ENCODE results near the gene LILRA2. TPM values are rescaled to one million over a fixed set of nuclear protein-coding genes. Genes with fewer than 3 reads are reported as not detected.

LILRA2 gene
- total and polyA plus RNA-seq, 2 experiments from 2014 or later: not detected

- TF ChIP-seq ZNF462 (CRISPR knock-in tag; IDR thresholded peaks at IDR 0.05) (no peak), ZNF114 (CRISPR knock-in tag; IDR thresholded peaks at IDR 0.05) (no peak), ZNF331 (CRISPR knock-in tag; IDR thresholded peaks at IDR 0.05; ENCODE audit: low read depth) (no peak), EZH2phosphoT487 (IDR thresholded peaks at IDR 0.05; ENCODE audit: unreplicated experiment) (no peak), EZH2 (IDR thresholded peaks at IDR 0.05; ENCODE audit: low read depth, unreplicated experiment) (no peak), POLR2AphosphoS5 (IDR thresholded peaks at IDR 0.05; ENCODE audit: low read depth) (no peak), CREB1 (CRISPR knock-in tag; IDR thresholded peaks at IDR 0.05; ENCODE audit: low read depth) (no peak)
- TF ChIP-seq, protein P1, sequence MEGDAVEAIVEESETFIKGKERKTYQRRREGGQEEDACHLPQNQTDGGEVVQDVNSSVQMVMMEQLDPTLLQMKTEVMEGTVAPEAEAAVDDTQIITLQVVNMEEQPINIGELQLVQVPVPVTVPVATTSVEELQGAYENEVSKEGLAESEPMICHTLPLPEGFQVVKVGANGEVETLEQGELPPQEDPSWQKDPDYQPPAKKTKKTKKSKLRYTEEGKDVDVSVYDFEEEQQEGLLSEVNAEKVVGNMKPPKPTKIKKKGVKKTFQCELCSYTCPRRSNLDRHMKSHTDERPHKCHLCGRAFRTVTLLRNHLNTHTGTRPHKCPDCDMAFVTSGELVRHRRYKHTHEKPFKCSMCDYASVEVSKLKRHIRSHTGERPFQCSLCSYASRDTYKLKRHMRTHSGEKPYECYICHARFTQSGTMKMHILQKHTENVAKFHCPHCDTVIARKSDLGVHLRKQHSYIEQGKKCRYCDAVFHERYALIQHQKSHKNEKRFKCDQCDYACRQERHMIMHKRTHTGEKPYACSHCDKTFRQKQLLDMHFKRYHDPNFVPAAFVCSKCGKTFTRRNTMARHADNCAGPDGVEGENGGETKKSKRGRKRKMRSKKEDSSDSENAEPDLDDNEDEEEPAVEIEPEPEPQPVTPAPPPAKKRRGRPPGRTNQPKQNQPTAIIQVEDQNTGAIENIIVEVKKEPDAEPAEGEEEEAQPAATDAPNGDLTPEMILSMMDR (conservative IDR thresholded peaks at IDR 0.05; ENCODE audit: low read depth in 2 of 2): no peak
These were observed 18.7 kb upstream of the LILRA2 start (continued) for GRCh38 chr19:54554896-54555295.

DNA sequence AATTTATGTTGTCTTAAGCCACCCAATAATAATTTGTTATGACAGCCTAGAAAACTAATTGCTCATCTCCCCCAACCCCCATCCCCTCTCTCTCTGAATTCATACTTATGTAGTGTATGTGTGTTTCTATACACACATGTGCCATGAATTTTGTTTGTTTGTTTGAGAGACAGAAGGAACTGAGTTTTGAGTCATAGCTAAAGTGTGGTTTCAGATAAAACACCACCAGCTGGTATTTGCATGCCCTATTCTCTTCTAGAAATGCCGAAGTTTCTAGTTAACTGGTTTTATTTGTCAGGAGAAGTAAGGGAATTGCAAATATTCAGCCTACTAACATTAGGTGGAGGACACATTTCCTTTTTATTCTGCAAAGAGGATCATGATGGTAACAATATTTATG, 17.4 kb upstream of the LILRA2 start:
- no peak overlapping the region for H3K4me2 ChIP-seq
- H3K27ac ChIP-seq (ENCODE audit: low read depth): no peak overlapping the region
- no peaks in the 10 kb centered on the region for H3K36me3 ChIP-seq (ENCODE audit: insufficient read depth)
- no peaks in the 10 kb centered on the region for H3K79me2 ChIP-seq (replicated peaks; ENCODE audit: insufficient read depth)
- H3K27ac Mint-ChIP-seq: no peak overlapping the region
- H3F3A ChIP-seq (replicated peaks; ENCODE audit: low read depth): no peaks in the 10 kb centered on the region
- no peaks in the 10 kb centered on the region for H3K27me3 ChIP-seq (ENCODE audit: insufficient read depth)
- H3K9me3 Mint-ChIP-seq: peaks cover 89% of the 10 kb centered on the region
- no peaks in the 10 kb centered on the region for H3K4me1 ChIP-seq (ENCODE audit: insufficient read depth)
- H3K9me2 ChIP-seq (ENCODE audit: insufficient read depth): no peaks in the 10 kb centered on the region
- no peaks in the 10 kb centered on the region for H3K4me1 Mint-ChIP-seq
- DNase-seq (ENCODE audit: low spot score) (no peak), ATAC-seq (no peak)
- no peaks in the 10 kb centered on the region for H4K20me1 ChIP-seq (replicated peaks; ENCODE audit: insufficient read depth)
- H3K4me3 ChIP-seq: no peak overlapping the region
- H3K36me3 Mint-ChIP-seq (ENCODE audit: low read depth): peaks cover 32% of the 10 kb centered on the region
- no peak overlapping the region for H3K4me3 Mint-ChIP-seq
- peaks cover 3% of the 10 kb centered on the region for H3K27me3 Mint-ChIP-seq (ENCODE audit: insufficient read depth, low read depth, poor library complexity)
- no peak overlapping the region for H2AFZ ChIP-seq
- TF ChIP-seq, protein P2, sequence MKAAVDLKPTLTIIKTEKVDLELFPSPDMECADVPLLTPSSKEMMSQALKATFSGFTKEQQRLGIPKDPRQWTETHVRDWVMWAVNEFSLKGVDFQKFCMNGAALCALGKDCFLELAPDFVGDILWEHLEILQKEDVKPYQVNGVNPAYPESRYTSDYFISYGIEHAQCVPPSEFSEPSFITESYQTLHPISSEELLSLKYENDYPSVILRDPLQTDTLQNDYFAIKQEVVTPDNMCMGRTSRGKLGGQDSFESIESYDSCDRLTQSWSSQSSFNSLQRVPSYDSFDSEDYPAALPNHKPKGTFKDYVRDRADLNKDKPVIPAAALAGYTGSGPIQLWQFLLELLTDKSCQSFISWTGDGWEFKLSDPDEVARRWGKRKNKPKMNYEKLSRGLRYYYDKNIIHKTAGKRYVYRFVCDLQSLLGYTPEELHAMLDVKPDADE (IDR thresholded peaks at IDR 0.05): no peak
- TF ChIP-seq ZNF331 (CRISPR knock-in tag; IDR thresholded peaks at IDR 0.05; ENCODE audit: low read depth): no peak
- TF ChIP-seq JUNB (IDR thresholded peaks at IDR 0.05; ENCODE audit: unreplicated experiment): no peak
